Raji (cell line): ENCODE results near the gene PARD3.

Experiments used
- POLR2A ChIP-seq: IDR thresholded peaks from 2 replicates; pipeline ENCODE4 v1.6.1; 2011; ENCODE audit warnings: low read depth, low read length, control low read depth; ENCODE audit not compliant: insufficient read depth

The PARD3 gene

GRCh38 chr10:34476608-34477007 is 338.5 kb downstream of the PARD3 start:
- TF ChIP-seq POLR2A = no peak

- TF ChIP-seq POLR2A = no peak
These were observed 339.3 kb downstream of the PARD3 start for GRCh38 chr10:34475786-34476185.

- no peak for TF ChIP-seq POLR2A
These were observed 339.8 kb downstream of the PARD3 start for GRCh38 chr10:34475274-34475646.

- no peak for TF ChIP-seq POLR2A
These were observed 340.4 kb downstream of the PARD3 start for GRCh38 chr10:34474555-34475273.

- no peak for TF ChIP-seq POLR2A
These were observed 341.1 kb downstream of the PARD3 start for GRCh38 chr10:34474009-34474376.

- TF ChIP-seq POLR2A = no peak
These were observed 341.7 kb downstream of the PARD3 start for GRCh38 chr10:34473174-34474008.

- no peak for TF ChIP-seq POLR2A
These were observed 344.8 kb downstream of the PARD3 start for GRCh38 chr10:34470307-34470706.

- no peak for TF ChIP-seq POLR2A
These were observed 345.6 kb downstream of the PARD3 start for GRCh38 chr10:34469446-34469845.

GRCh38 chr10:34467902-34468301 is 347.2 kb downstream of the PARD3 start:
- no peak for TF ChIP-seq POLR2A

GRCh38 chr10:34467364-34467763 is 347.7 kb downstream of the PARD3 start:
- no peak for TF ChIP-seq POLR2A

GRCh38 chr10:34465678-34466077 is 349.4 kb downstream of the PARD3 start:
- TF ChIP-seq POLR2A = no peak

- no peak for TF ChIP-seq POLR2A
These were observed 350.5 kb downstream of the PARD3 start for GRCh38 chr10:34464591-34464990.

GRCh38 chr10:34464000-34464399 is 351.1 kb downstream of the PARD3 start:
- no peak for TF ChIP-seq POLR2A

GRCh38 chr10:34462993-34463392 is 352.1 kb downstream of the PARD3 start:
- no peak for TF ChIP-seq POLR2A

GRCh38 chr10:34462056-34462455 is 353.0 kb downstream of the PARD3 start:
- no peak for TF ChIP-seq POLR2A

GRCh38 chr10:34454590-34455261 is 360.4 kb downstream of the PARD3 start:
- no peak for TF ChIP-seq POLR2A
